ENCODE measurements around the gene OPA1. TPM values are rescaled to one million over a fixed set of nuclear protein-coding genes. Genes with fewer than 3 reads are reported as not detected.

OPA1 gene
- total and polyA plus RNA-seq, 2 of the 8 experiments (the other 6 are each of a cell fraction or from before 2014, with no cell fraction given) = 20.3 to 109 TPM

GRCh38 chr3:193730976-193731375 lies 138.0 kb downstream of the OPA1 start:
- Histone ChIP-seq H2AK5ac (ENCODE audit: low read depth, low read length) (no peak overlapping the region), H3K56ac (replicated peaks; ENCODE audit: insufficient read length, low read depth, low read length) (no peak overlapping the region), H3K79me1 (ENCODE audit: low read depth, low read length) (no peaks in the 10 kb centered on the region), H2BK20ac (ENCODE audit: low read length) (no peak overlapping the region), H2BK15ac (ENCODE audit: low read length) (no peak overlapping the region), H3K23me2 (ENCODE audit: low read depth, low read length) (peaks cover under 1% of the 10 kb centered on the region; the same call in 1 of the 2 replicates), H3K9me3 (ENCODE audit: insufficient read depth in 2 of 2, low read depth in 1 of 2, low read length in 1 of 2) (no peaks in the 10 kb centered on the region), H3K27me3 (replicated peaks in 1 of 4; ENCODE audit: control insufficient read depth in 3 of 4, extremely low read depth in 1 of 4, insufficient read depth in 3 of 4, low read length in 3 of 4) (no peaks in the 10 kb centered on the region; a peak in 2 of 7 replicates), H3K18ac (ENCODE audit: extremely low read depth, low read length) (peak overlapping the region; percentile 24; the same call in 1 of the 2 replicates), H3K4me3 (ENCODE audit: extremely low read depth in 1 of 4, insufficient read depth in 2 of 4, low read depth in 3 of 4, low read length in 4 of 4) (no peak overlapping the region), H2AFZ (ENCODE audit: low read length) (0 out of 2 replicates have a peak overlapping the region, but pooled peaks have one; percentile 52), H3K4me1 (replicated peaks in 1 of 4; ENCODE audit: control insufficient read depth in 3 of 4, insufficient read depth in 4 of 4, low read length in 3 of 4) (peaks cover 2 to 15% (median 8%) of the 10 kb centered on the region in 4 experiments; a peak in 6 of 7 replicates), H3K4ac (replicated peaks; ENCODE audit: insufficient read length, low read depth, low read length) (no peak overlapping the region), H3K14ac (ENCODE audit: insufficient read length) (no peak overlapping the region), H3K9ac (replicated peaks in 1 of 4; ENCODE audit: extremely low read depth in 1 of 4, low read depth in 3 of 4, low read length in 3 of 4) (no peak overlapping the region), H3K27ac (ENCODE audit: low read depth, low read length) (no peak overlapping the region), H2BK12ac (ENCODE audit: low read depth, low read length) (no peak overlapping the region; the same call in 1 of the 2 replicates), H2BK120ac (replicated peaks; ENCODE audit: low read depth, low read length) (no peak overlapping the region), H4K20me1 (replicated peaks in 1 of 2; ENCODE audit: control insufficient read depth in 1 of 2, insufficient read depth in 2 of 2, low read length in 2 of 2) (no peaks in the 10 kb centered on the region), H3K36me3 (ENCODE audit: control insufficient read depth in 2 of 4, insufficient read depth in 4 of 4, low read length in 3 of 4) (no peaks in the 10 kb centered on the region), H3K23ac (ENCODE audit: insufficient read length) (no peak overlapping the region), H2BK5ac (ENCODE audit: low read depth, low read length) (no peak overlapping the region), H3K79me2 (ENCODE audit: control insufficient read depth in 1 of 2, insufficient read depth in 2 of 2, low read length in 2 of 2) (no peaks in the 10 kb centered on the region), H3K4me2 (ENCODE audit: insufficient read depth in 1 of 2, low read depth in 2 of 2, low read length in 2 of 2) (no peak overlapping the region), H4K91ac (replicated peaks; ENCODE audit: insufficient read length, low read length) (no peak overlapping the region), H4K8ac (ENCODE audit: extremely low read depth, insufficient read depth, low read length) (no peak overlapping the region), H4K5ac (ENCODE audit: insufficient read length, low read depth, low read length) (no peak overlapping the region)
- ChIA-PET POLR2A (ENCODE audit: partially characterized antibody) (no interaction called here), CTCF (ENCODE audit: partially characterized antibody) (interaction anchor here (1.1 to 1.6 kb wide), 7 partner anchors 14 to 613 kb away, joined by 3 to 5 read pairs (median 3); no protein-coding TSS in a partner anchor)
- 81% methylated on average over 14 of the region's 14 CpGs; no CpG with 5 or more reads in 1 of the 2 experiments for WGBS, 2 experiments (ENCODE audit: extremely low coverage in 1 of 2, insufficient coverage in 1 of 2, insufficient read length in 1 of 2, insufficient replicate concordance in 2 of 2, low coverage in 1 of 2, low lambda C conversion rate in 2 of 2, missing lambda C conversion rate in 1 of 2)
- DNase-seq (ENCODE audit: low read depth in 1 of 2, low spot score in 2 of 2) (no peak), FAIRE-seq (no peak)
- TF ChIP-seq SRF (IDR thresholded peaks at IDR 0.05; ENCODE audit: low read depth, low read length) (no peak), USF2 (IDR thresholded peaks at IDR 0.05; ENCODE audit: low read length) (0 out of 2 replicates have a peak, but pooled peaks have one; percentile 18)

All from H1 (cell line).